ENCODE data around the gene AGR3.

AGR3 gene

GRCh38 chr7:16881844-16882243 lies at the start of gene AGR3:
TSS of gene AGR3 (minus strand) at chr7:16881983. CDS start at chr7:16878618, 3,365 bp downstream.
- no peak for DNase-seq

DNA sequence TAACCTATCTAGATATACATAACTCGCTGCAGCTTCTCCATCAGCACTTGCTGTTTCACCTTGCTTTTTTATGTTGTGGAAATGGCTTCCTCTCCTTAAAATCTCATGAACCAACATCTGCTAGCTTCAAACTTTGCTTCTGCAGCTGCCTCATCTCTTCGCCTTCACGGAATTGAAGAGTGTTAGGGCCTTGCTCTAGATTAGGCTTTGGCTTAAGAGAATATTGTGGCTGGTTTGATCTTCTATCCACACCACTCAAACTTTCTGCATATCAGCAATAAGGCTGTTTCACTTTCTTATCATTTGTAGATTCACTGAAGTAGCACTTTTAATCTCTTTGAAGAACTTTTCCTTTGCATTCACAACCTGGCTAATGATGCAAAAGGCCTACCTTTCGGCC lies 49.2 kb upstream of the AGR3 start:
- DNase-seq, result no peak

GRCh38 chr7:16929146-16929762 lies 47.5 kb upstream of the AGR3 start:
- DNase-seq, result no peak

- DNase-seq, result no peak
Measured at GRCh38 chr7:16926861-16927260, 45.1 kb upstream of the AGR3 start.

GRCh38 chr7:16926283-16926682 lies 44.5 kb upstream of the AGR3 start:
- no peak for DNase-seq

DNA sequence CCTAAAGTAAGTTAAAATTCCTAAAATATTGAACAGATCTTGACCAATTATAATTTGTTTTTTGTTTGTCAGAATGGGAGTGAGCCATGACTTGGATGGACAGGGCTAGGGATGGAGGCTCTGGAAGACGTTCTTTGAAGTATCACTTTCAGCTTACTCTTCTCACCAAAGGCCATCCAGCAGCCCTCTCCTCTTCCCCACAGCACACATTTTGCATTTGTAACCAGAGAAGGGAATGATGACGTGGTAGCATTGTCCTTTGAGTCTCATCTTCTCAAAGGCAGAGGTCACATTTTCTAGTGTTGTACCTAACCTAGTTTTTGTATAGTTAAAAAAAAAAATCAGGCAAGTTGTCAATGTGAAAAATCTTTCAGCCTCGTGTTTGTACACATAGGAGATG lies 43.8 kb upstream of the AGR3 start:
- no peak for DNase-seq

DNA sequence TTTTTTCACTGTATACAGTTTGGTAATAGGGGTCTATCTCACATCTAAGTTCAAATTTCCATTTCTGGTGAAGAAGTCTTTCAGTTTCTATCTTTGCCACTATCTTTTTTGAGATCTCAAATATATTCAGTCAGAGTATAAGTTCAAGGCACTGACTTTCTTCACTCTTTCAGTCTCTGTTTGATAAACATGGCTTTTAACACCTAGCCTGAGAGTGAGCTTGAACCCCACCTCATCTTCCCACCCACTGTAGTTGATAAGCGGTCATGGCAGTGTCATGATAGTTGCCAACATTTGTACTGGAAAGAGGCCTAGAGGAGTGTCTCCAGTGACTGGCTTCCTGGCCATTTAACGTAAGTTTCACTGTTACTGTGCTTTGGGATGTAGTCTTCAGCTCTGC lies 41.2 kb upstream of the AGR3 start:
- no peak for DNase-seq

GRCh38 chr7:16921644-16922257 lies 40.0 kb upstream of the AGR3 start:
- DNase-seq, result no peak

- no peak for DNase-seq
Measured at GRCh38 chr7:16921151-16921550, 39.4 kb upstream of the AGR3 start.

DNA sequence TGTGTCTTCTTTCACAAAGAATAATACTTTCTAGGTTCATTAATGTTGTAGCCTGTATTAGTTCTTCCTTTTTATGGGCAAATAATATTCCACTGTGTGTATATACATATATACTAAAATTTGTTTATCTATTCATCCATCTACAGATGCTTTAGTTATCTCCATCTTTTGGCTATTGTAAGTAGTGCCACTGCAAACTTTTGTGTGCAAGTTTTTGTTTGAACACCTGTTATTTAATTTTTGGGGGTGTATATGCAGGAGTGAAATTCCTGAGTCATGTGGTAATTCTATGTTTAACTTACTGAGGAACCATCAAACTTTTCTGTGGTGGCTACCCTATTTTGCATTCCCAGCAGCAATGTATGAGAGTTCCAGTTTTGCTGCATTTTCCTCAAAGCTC lies 37.7 kb upstream of the AGR3 start:
- no peak for DNase-seq

DNA sequence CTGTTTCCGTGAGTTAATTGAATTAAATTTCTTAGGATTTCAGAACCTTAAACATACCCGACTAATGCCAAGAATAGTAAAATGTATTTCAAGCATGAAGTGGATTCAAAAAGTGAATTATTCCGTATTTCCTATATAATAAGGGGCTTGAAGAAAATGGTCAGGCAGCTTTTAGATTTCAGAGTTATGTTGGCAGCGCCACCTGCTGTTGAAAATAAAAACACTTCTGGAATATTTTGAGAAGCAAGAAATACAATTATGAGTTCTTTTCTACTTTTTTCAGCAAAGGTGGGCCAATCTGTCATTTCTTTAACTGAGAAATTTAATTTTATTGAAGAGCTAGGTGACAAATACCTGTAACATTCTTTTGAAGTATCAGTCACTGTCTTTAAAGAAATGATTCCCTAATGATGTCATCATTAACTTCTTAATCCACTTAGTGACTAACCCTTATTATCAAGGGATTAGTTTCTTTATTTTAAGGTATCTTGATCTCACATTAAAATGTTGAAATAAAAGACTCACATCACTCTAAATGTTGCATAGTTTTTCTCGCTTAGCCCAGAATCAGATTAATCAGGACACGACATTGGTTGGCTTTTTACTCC lies 36.6 kb upstream of the AGR3 start:
- no peak for DNase-seq

DNA sequence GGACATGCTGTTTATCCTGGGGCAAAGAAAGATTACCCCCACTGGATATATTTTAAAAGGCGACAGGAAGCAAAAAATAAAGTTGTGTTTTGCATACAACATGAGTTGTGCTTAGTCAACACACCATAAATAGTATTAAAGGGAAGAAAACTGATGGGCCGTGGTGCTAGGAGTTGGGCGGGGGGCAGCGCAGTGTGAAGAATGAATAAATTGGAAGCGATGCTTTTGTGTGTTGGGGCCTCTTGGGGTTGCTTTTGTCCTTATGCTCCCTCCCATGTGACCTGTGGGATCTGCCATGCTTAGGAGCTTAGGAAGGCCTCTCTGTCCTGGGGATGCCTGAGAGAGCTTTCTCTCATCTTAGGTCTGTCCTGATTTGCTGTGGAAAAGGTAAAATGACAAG lies 35.0 kb upstream of the AGR3 start:
- DNase-seq, result no peak

- no peak for DNase-seq
Measured at GRCh38 chr7:16916105-16916639, 34.4 kb upstream of the AGR3 start.

DNA sequence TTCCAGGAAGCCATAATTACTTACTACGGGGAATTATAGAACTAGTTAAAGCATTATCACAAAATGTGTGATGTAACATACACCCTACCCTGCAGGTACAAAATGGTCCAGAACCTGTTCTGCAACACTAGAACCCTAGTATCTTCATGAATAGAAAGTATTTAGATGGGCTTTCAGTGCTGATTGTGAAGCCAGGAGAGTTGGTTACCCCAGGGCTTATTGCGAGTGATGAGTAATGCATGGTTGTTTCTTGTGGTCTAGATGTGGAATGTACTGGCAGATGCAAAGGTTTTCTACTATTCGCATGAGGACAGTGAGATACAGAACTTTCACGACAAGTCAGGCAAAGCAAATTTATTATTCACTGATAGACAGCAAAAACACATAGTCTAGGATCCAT lies 33.6 kb upstream of the AGR3 start:
- no peak for DNase-seq

- DNase-seq, result no peak
Measured at GRCh38 chr7:16914771-16915170, 33.0 kb upstream of the AGR3 start.

GRCh38 chr7:16913643-16914042 lies 31.9 kb upstream of the AGR3 start:
- no peak for DNase-seq

DNA sequence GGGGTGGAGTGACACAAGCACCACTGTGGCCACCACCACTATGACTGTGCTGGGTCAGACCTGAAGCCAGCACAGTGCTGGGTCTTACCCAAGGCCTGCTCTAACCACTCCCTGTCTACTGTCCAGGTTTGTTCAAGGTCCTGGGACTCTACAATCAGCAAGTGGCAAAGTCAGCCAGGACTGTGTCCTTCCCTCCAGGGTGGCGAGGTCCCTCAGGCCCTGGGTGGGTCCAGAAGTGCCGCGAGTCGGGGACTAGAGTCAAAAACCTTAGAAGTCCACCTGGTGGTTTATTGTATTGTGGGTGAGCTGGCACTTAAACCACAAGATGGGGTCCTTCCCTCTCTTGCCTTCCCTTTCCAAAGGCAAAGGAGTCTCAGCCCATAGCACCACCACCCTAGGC lies 30.8 kb upstream of the AGR3 start:
- DNase-seq, result no peak

GRCh38 chr7:16908561-16908960 lies 26.8 kb upstream of the AGR3 start:
- DNase-seq, result no peak

DNA sequence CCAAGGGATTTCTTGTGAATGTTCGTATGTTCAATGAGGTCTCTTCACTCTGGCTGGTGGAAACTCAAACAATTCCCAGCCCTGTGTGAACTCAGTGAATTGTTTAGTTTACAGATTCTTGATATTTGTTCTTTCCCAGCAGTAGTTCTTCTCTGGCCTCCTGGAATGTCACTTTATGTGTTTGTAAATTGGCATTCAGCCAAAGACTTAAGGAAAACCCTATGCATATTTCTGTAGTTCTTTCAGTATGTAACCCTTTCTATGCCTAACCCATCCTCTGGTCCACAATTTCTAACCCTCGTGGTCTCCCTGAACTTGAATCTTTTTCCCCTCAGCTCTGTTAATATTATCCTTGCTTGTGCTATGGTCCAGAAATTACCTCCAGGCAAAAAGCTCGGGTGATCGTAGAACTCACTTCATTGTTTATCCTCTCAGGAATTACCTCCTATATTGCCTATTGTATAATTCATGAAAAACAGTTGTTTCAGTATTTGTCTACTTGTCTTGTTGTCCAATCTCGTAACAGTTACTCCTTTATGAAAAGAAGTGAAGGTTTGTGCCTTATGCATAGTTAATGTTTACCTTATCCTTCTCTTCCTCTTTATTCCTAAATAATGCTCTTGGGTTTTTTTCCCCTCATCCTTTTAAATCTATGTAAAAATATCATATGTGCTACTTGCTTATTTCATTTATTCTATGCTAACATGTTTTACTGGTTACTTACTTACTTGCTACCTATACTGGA lies 23.7 kb upstream of the AGR3 start:
- no peak for DNase-seq

GRCh38 chr7:16904076-16904475 lies 22.3 kb upstream of the AGR3 start:
- no peak for DNase-seq

- no peak for DNase-seq
Measured at GRCh38 chr7:16900209-16900768, 18.5 kb upstream of the AGR3 start.

DNA sequence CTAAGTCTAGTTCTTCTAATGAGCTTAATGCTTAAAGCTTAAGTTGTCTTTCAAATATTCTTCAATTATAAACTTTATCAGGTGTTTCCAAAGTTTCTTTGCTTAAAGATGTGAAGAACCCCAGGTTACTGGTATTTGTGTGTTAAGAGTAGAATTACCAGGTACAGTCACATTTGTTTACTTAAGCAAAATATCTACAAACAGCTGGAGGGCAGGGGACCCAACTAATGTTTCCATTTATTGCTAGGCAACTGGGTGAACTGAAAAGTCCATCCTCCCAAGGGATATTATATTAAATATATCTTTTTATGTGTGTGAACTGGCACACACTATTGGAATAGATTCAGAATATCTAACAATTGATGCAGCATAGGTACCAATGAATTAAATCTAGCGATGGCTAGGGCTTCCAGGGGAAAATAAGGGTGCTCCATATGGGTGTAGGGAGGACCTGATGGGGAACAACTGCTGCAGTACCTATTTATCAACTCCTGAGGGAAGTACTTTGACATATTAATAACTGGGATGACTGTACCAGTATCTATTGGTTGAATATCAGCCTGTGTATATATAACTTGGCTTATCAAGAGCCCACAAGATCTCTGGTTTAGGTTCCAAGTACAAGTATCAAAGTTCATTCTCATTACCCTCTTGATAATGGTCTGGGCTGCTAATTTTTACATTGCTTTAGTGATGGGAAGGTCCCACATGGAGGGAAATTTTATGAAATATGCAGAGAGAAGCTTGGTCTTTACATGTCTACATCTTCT lies 10.3 kb upstream of the AGR3 start:
- DNase-seq, result no peak

- DNase-seq, result no peak
Measured at GRCh38 chr7:16891338-16891737, 9.6 kb upstream of the AGR3 start.

Measured in activated T-cell treated with anti-CD3 and anti-CD28 coated beads, Interleukin-2, amount 50 U/mL, for 1 hour (primary cell).